KMS-11 (cell line): ENCODE data around the gene SPECC1.
"Not testable (repeated sequence)": the region's sequence is repeated elsewhere in the genome, so short reads cannot be mapped to it uniquely, and the experiment has no call there.

ENCODE experiments used
- H2AFZ ChIP-seq: fragments of 200-600 bp; sonication (generic); 2 replicates; pipeline ENCODE4 v1.6.1; 2016; ENCODE audit warnings: antibody characterized with exemption, mixed run types, low read depth
- H3K27ac ChIP-seq: fragments of 200-600 bp; sonication (generic); 2 replicates; pipeline ENCODE4 v1.6.1; 2016; ENCODE audit warnings: mild to moderate bottlenecking, mixed run types
- H3K27me3 ChIP-seq: fragments of 200-600 bp; sonication (generic); 2 replicates; pipeline ENCODE4 v1.6.1; 2017; ENCODE audit warnings: mild to moderate bottlenecking, low read depth, mixed run types, moderate library complexity; ENCODE audit not compliant: insufficient read depth
- H3K36me3 ChIP-seq: fragments of 200-600 bp; sonication (generic); 2 replicates; pipeline ENCODE4 v1.6.1; 2017; ENCODE audit warnings: mild to moderate bottlenecking, mixed run types; ENCODE audit not compliant: insufficient read depth
- H3K4me1 ChIP-seq: fragments of 200-600 bp; sonication (generic); 2 replicates; pipeline ENCODE4 v1.6.1; 2016; ENCODE audit warnings: mild to moderate bottlenecking, low read depth, mixed run types; ENCODE audit not compliant: poor library complexity, severe bottlenecking
- H3K4me2 ChIP-seq: fragments of 200-600 bp; sonication (generic); 2 replicates; pipeline ENCODE4 v1.7.0; 2016; ENCODE audit warnings: mild to moderate bottlenecking, mixed run types
- H3K4me3 ChIP-seq: fragments of 200-600 bp; sonication (generic); IDR thresholded peaks from 2 replicates; pipeline ENCODE4 v1.6.1; 2017; ENCODE audit warnings: low read depth, low read length, mixed read lengths; ENCODE audit not compliant: insufficient read depth
- H3K79me2 ChIP-seq: fragments of 200-600 bp; sonication (generic); 2 replicates; pipeline ENCODE4 v1.6.1; 2016; ENCODE audit warnings: low read depth, mixed run types; ENCODE audit not compliant: insufficient read depth
- H3K9ac ChIP-seq: fragments of 200-600 bp; sonication (generic); 2 replicates; pipeline ENCODE4 v1.6.1; 2016; ENCODE audit warnings: mild to moderate bottlenecking, mixed run types
- H4K20me1 ChIP-seq: fragments of 200-600 bp; sonication (generic); 2 replicates; pipeline ENCODE4 v1.6.1; 2016; ENCODE audit warnings: mild to moderate bottlenecking, mixed run types; ENCODE audit not compliant: insufficient read depth
- CTCF ChIP-seq: fragments of 200-600 bp; sonication (generic); conservative IDR thresholded peaks from 2 replicates; pipeline ENCODE4 v1.6.1; 2017; ENCODE audit warnings: low read depth, mild to moderate bottlenecking, antibody characterized with exemption, low read length, moderate library complexity, mixed read lengths

SPECC1 gene

GRCh38 chr17:20009302-20010098 is at the start of gene SPECC1:
SPECC1 (plus strand) TSS chr17:20009359; CDS start chr17:20096652, 87,293 bp downstream.
- TF ChIP-seq CTCF = peak; percentile 6; the same call in 1 of the 2 replicates

GRCh38 chr17:19962954-19963353 is 46.2 kb upstream of the SPECC1 start:
- not testable (repeated sequence) for H3K79me2 ChIP-seq, H4K20me1 ChIP-seq

More at GRCh38 chr17:20009302-20010098, at the start of gene SPECC1:
- H3K4me2 ChIP-seq = peak within 1 kb of the TSS; percentile 78
- no peaks in the 10 kb centered on the region for H3K36me3 ChIP-seq
- peak within 1 kb of the TSS; percentile 90 for H2AFZ ChIP-seq
- H3K27me3 ChIP-seq = no peaks in the 10 kb centered on the region; the same call in 1 of the 2 replicates
- H3K4me3 ChIP-seq = no peak within 1 kb of the TSS
- H4K20me1 ChIP-seq = no peaks in the 10 kb centered on the region
- peak within 1 kb of the TSS; percentile 35; the same call in 1 of the 2 replicates for H3K9ac ChIP-seq
- H3K79me2 ChIP-seq = no peaks in the 10 kb centered on the region
- H3K4me1 ChIP-seq = peaks cover 13% of the 10 kb centered on the region
- no peak within 1 kb of the TSS for H3K27ac ChIP-seq

GRCh38 chr17:19973156-19973555 is 36.0 kb upstream of the SPECC1 start:
- no peaks in the 10 kb centered on the region for H4K20me1 ChIP-seq
- no peak overlapping the region for H3K4me2 ChIP-seq
- peaks cover 45% of the 10 kb centered on the region; the same call in 1 of the 2 replicates for H3K79me2 ChIP-seq
- no peak overlapping the region for H3K9ac ChIP-seq
- no peak overlapping the region for H3K27ac ChIP-seq
- no peaks in the 10 kb centered on the region for H3K27me3 ChIP-seq
- H2AFZ ChIP-seq = no peak overlapping the region
- H3K36me3 ChIP-seq = no peaks in the 10 kb centered on the region
- no peak for TF ChIP-seq CTCF
- H3K4me1 ChIP-seq = peaks cover 10% of the 10 kb centered on the region
- H3K4me3 ChIP-seq = no peak overlapping the region

More at GRCh38 chr17:19962954-19963353, 46.2 kb upstream of the SPECC1 start:
- not testable (repeated sequence) for H3K36me3 ChIP-seq, H3K4me3 ChIP-seq, H3K4me1 ChIP-seq, H3K9ac ChIP-seq, H3K27ac ChIP-seq, H2AFZ ChIP-seq, H3K27me3 ChIP-seq, H3K4me2 ChIP-seq

- Histone ChIP-seq H3K36me3 (no peaks in the 10 kb centered on the region), H3K9ac (no peak overlapping the region), H3K27me3 (no peaks in the 10 kb centered on the region), H3K4me3 (no peak overlapping the region), H3K79me2 (peaks cover 45% of the 10 kb centered on the region; the same call in 1 of the 2 replicates), H2AFZ (no peak overlapping the region), H4K20me1 (no peaks in the 10 kb centered on the region), H3K4me2 (0 out of 2 replicates have a peak overlapping the region, but pooled peaks have one; percentile 8), H3K4me1 (peaks cover 14% of the 10 kb centered on the region), H3K27ac (no peak overlapping the region)
- TF ChIP-seq CTCF = no peak
These were observed 33.6 kb upstream of the SPECC1 start for GRCh38 chr17:19975601-19976000.
